ENCODE measurements around the gene DDT.

DNA sequence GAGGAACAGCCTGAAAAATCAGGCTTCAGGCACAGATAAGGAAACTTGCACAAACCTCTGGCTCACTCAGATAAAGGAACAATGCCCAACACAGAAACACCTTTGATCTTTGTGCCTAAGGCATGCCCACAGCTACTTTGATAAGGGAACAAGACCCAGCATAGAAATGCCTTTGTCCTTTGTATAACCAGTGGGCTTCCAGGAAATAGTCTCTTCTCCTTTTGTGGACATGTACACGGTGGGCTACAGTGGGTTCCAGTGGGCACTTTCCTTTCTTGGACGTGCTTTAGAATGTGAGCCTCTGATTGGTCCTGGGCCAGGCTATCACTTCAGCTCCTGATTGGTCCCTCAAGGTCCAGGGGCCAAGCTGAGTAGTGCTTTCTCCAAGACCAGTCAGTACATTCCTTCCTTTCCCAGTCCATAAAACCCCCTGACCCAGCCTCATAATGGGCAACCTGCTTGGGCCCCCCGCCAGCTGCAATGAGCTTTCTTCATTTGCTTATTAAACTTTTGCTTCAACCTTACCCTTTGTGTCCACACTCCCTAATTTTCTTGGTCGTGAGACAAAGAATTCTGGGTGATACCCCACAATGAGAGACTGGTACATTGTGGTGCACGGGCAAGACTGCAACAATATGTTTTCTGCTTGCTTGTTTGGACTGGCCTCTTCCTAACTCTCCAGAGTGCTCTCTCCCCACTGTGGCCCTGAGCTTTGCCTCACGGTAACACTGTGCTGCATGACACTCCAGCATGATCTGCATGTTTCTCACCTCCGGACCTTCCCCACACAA lies 35.2 kb upstream of the DDT start:
- TF ChIP-seq, protein P1, sequence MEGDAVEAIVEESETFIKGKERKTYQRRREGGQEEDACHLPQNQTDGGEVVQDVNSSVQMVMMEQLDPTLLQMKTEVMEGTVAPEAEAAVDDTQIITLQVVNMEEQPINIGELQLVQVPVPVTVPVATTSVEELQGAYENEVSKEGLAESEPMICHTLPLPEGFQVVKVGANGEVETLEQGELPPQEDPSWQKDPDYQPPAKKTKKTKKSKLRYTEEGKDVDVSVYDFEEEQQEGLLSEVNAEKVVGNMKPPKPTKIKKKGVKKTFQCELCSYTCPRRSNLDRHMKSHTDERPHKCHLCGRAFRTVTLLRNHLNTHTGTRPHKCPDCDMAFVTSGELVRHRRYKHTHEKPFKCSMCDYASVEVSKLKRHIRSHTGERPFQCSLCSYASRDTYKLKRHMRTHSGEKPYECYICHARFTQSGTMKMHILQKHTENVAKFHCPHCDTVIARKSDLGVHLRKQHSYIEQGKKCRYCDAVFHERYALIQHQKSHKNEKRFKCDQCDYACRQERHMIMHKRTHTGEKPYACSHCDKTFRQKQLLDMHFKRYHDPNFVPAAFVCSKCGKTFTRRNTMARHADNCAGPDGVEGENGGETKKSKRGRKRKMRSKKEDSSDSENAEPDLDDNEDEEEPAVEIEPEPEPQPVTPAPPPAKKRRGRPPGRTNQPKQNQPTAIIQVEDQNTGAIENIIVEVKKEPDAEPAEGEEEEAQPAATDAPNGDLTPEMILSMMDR (IDR thresholded peaks at IDR 0.05; ENCODE audit: low read length): no peak
- no peak for TF ChIP-seq EZH2 (IDR thresholded peaks at IDR 0.05; ENCODE audit: borderline replicate concordance, low read length)

Data from OCI-LY1 (cell line).